HL-60/S4 (cell line): ENCODE results near the gene MYOD1.

Experiments
- in situ Hi-C: fragments of 300-500 bp; cut with MboI; formaldehyde crosslinking; loops from 2 replicates; pipeline ENCODE4 v1.14.3; 2022; ENCODE audit warnings: low sequenced_read_pairs

The MYOD1 gene

GRCh38 chr11:17748761-17749721, 29.7 kb downstream of the MYOD1 start:
- in situ Hi-C loops: no loop called here

- in situ Hi-C loops: no loop called here
Measured at GRCh38 chr11:17750013-17750800, 30.8 kb downstream of the MYOD1 start.

DNA sequence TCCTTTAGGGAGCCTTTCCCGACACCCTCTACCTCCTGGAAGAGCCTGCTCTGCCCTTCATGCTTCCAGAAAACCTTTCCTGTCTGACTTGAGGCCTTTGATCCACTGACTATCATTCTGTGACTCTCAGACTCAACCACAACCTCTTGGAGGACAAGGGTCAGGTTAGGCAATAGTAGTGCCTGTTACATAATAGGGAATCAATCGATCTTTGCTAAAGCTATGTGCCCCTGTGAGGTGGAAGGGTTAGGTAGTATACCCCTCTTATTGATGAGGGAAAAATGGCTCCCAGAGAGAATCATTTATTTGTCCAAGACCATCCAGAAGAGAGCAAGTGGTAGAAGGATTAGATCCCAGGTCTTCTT, 31.4 kb downstream of the MYOD1 start:
- in situ Hi-C loops: no loop called here

- in situ Hi-C loops: no loop called here
Measured at GRCh38 chr11:17751558-17751957, 32.2 kb downstream of the MYOD1 start.

GRCh38 chr11:17752144-17752543, 32.8 kb downstream of the MYOD1 start:
- in situ Hi-C loops: no loop called here

DNA sequence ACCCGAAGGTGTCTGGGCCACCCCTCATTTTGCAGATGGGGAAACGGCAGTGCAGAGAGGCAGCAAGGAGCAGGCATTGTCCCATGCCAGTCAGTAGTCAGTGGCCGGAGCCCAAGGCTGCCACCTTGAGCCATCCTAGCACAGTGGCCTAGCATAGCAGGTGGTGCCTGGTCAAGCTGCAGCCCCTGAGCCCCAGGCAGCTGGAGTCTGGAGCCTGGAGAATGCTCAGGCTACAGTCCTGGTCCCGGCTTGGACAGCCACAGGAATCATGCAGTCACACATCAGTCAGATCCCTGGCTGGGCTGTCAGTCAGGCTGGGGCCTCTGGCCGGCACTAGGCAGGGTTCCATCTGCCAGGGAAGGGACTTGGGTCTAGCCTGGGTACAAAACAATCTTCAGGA, 33.8 kb downstream of the MYOD1 start:
- in situ Hi-C loops: no loop called here

GRCh38 chr11:17753641-17754040, 34.3 kb downstream of the MYOD1 start:
- in situ Hi-C loops: no loop called here

DNA sequence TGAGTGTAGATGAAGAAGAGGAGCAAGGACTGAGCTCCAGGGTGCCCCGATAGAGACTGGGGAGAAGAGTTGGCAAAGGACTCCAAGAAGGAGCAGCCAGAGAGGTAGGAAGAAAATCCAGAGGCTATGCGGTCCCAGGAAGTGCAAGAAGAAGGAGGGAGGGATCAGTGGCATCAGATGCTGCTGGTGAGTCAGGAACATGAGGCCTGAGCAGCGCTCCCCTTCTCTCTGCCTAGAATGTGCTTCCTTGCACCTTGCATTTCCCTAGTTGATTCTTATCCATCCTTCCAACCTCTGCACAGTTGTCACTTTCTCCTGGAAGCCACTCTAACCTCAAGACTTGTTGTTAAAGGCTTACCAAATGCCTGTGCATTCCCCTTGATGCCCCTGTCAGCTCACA, 36.5 kb downstream of the MYOD1 start:
- in situ Hi-C loops: no loop called here

DNA sequence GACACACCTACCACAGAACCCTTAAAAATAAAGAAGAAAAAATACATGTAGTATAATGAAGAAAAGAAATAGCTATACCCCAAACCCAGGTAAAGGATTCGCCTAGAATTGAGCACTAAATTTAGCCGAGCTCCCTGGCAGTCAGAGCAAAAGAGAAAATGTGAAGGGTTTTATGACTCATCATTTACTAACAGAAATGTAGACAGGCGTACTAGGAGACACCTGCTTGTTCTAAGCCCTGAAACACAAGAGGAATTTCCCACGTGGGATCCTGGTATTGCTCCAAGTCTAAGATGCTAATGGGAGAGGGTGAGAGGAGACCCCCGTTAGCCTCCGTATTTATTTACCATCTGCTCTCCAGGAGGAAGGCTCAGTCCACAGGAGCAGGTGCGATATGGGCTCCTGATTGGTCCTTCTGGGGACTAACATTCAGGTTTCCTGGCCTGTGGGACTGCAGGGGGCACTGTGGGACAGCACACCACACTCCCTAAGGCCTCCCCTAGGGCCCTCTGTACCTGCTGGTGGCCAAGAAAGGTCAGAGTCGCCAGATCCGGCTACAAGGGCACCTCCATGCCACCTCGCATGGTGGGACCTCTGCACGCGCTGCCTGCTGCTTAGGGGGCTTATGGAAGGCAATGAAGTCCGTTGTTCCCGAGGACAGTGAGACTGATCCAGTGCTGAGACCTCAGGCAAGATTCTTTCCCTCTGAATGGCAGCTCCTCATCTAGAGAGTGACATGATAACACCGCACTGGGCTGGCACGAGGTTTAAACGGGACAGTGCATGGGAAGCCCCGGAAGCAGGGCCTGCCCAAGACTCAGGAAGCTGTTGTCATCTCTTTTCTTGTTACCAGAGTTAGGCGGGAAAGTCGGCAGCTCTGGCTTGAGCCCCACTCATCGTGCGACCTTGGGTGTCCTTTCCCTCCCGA, 41.0 kb downstream of the MYOD1 start:
- in situ Hi-C loops: loop anchor here (10.0 kb wide), 1 partner anchor 214 kb away; no protein-coding TSS in a partner anchor

DNA sequence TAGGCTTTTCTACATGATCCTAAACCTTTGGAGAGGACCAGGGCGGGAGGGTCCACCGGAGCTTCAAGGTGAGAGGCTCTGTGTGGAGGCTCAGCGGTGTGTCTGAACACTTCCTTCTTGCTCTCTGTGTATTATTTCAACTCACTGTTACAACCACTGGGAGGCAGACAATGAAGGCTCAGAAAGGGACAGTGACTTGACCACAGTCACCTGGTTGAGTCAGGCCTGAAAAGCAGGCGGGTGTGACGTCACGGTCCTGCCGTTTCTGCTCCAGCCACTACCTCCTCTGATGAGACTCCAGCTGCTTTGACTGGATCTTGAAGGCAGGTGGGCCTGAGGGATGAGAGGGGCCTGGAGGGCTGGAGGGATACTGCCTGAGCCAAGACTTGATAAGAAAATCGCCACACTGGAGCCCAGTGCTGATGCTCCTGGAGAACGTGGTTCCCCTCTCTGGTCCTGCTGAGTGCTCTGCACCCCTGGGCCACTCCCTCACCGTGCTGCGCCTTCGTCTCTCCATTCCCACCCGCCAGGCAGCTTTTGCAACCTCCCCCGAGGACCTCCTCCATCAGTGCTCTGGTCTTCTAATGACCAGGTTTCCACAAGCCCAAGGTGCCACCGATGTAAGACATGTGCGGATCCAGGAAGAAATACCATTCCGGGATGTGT, 43.1 kb downstream of the MYOD1 start:
- in situ Hi-C loops: loop anchor here (10.0 kb wide), 1 partner anchor 212 kb away; no protein-coding TSS in a partner anchor

GRCh38 chr11:17763244-17763643, 43.9 kb downstream of the MYOD1 start:
- in situ Hi-C loops: loop anchor here (10.0 kb wide), 1 partner anchor 212 kb away; no protein-coding TSS in a partner anchor

DNA sequence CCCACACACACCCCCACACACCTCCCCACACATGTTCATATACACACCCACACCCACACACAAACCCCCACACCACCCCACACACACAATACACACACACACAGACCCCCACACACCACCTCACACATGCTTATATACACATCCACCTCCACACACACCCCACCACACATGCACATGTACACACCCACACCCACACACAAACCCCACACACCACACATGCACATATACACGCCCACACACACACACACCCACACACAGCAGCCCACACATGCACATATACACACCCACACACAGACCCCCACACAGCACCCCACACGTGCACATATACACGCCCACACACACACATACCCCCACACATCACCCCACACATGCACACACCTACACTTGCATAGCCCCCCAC, 44.3 kb downstream of the MYOD1 start:
- in situ Hi-C loops: loop anchor here (10.0 kb wide), 1 partner anchor 211 kb away; no protein-coding TSS in a partner anchor

DNA sequence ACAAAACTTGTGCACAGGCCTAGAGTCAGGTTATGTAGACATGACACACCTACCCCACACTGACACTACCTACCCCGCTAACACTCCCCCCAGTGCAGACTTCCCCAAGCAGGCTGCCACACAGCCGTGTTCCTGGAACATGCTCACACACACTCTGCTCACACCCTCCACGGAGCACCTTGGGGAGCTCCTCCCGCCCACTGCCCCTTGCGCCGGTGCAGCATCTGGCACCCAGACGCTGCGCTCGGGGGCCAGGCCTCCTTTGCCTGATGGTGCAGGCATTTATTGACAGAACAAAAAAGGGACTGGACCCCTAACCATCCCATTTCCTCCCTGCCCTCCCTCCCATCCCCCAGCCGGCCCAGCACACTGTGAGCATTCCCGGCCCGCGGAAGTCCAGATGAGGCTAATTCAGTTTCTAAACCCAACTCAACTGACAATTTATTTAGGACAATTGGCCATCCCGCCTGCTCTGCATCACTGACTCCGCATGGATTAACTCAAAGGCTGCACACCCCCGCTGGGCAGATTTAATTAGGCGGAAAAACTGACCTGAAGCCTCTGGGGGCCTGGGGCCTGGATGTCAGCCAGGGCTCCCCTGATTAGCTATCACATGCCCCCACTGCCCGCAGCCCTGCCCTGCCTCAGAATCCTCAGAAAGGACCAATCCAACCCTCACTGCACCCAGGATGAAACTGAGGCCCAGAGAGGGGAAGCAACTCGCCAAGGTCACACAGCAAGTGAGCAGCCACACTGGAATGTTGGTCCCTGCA, 45.3 kb downstream of the MYOD1 start:
- in situ Hi-C loops: loop anchor here (10.0 kb wide), 1 partner anchor 210 kb away; no protein-coding TSS in a partner anchor

DNA sequence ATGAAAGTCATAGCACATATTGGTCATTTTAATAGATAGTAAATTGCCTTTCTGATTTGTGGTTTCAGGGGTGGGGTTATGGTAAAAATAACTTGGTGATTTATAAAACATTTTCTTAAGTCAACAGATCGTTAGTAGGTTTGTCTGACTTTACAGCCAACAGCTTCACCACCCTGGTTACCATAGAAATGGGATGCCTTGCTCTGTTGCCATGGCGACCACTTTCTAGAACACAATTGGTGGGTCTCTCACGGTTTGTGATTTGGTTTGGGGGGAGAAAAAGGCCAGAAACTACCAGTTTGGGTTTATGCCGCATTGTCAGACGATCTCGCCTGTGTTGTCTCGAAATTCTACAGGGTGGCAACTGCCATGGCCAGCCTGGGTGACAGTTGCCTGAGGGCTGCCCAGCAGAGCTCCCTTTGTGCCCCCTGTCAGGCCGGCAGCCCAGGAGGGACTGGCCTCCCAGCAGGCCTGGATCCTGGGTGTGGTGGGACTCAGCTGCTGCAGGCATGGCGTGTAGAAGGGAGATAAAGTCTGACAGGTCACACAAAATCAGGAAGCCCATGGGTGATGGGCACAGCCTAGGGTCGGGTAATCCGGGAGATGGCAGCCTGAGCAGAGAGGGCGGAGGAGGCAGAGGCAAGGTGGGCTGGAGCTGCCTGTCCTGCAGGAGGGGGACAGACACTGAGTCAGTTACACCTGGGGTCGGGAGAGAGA, 46.1 kb downstream of the MYOD1 start:
- in situ Hi-C loops: loop anchor here (10.0 kb wide), 1 partner anchor 209 kb away; no protein-coding TSS in a partner anchor

DNA sequence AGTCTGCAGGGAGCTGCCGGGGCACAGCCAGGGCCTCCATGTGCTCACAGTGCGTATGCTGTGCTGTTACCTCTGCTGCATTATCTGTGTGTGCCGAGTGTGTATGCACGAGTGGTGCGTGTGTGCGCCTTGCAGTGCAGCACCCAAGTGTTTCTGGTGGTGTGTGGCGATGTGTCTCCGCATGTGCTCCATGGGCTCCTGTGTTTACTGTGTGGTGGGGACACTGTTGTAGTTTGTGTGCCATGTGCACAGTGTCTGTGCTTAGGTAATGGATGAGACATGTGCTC, 46.6 kb downstream of the MYOD1 start:
- in situ Hi-C loops: loop anchor here (10.0 kb wide), 1 partner anchor 209 kb away; no protein-coding TSS in a partner anchor

DNA sequence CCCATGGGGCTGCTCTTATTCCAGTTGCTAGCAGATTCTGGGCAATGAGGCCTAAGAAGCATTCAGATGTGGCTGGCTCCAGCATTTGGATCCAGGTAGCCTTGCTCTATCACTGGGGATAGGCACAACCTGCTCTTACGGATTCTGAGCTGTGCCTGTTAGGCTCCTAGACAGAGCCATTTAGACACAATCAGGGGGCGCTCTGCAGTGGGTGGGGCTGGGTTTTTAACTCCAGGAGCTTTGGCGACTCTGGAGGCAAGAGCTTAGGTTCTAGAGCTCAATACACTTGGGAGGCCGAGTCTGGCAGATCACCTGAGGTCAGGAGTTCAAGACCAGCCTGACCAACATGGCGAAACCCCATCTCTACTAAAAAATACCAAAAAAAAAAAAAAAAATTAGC, 47.2 kb downstream of the MYOD1 start:
- in situ Hi-C loops: loop anchor here (10.0 kb wide), 1 partner anchor 208 kb away; no protein-coding TSS in a partner anchor

GRCh38 chr11:17767301-17767885, 48.0 kb downstream of the MYOD1 start:
- in situ Hi-C loops: loop anchor here (10.0 kb wide), 1 partner anchor 207 kb away; no protein-coding TSS in a partner anchor

- in situ Hi-C loops: loop anchor here (10.0 kb wide), 1 partner anchor 207 kb away; no protein-coding TSS in a partner anchor
Measured at GRCh38 chr11:17767914-17768313, 48.5 kb downstream of the MYOD1 start.
